Astrocyte of the hippocampus (primary cell): Measurements from ENCODE around the gene UBTD2.
"Not testable (repeated sequence)": the region's sequence is repeated elsewhere in the genome, so short reads cannot be mapped to it uniquely, and the experiment has no call there.

Experiments
- DNase-seq: peaks from one replicate; pipeline ENCODE4 v3.0.0; 2011; ENCODE audit warnings: low read depth, low spot score

UBTD2 gene

GRCh38 chr5:172293054-172293744 lies 9.6 kb upstream of the UBTD2 start:
- peak; percentile 79 for DNase-seq

GRCh38 chr5:172291837-172292236 lies 8.3 kb upstream of the UBTD2 start:
- not testable (repeated sequence) for DNase-seq

GRCh38 chr5:172288465-172288864 lies 4.9 kb upstream of the UBTD2 start:
- DNase-seq: no peak

- DNase-seq: not testable (repeated sequence)
These were observed 3.6 kb upstream of the UBTD2 start for GRCh38 chr5:172287140-172287539.

GRCh38 chr5:172285226-172286143 lies 1.9 kb upstream of the UBTD2 start:
- no peak for DNase-seq

GRCh38 chr5:172284611-172284980 lies 1.0 kb upstream of the UBTD2 start:
- DNase-seq: peak; percentile 48

- peak; percentile 96 for DNase-seq
These were observed 472 bp upstream of the UBTD2 start for GRCh38 chr5:172283862-172284610.

- DNase-seq: peak; percentile 31
These were observed 1.1 kb downstream of the UBTD2 start for GRCh38 chr5:172282272-172283019.

- DNase-seq: no peak
These were observed 2.2 kb downstream of the UBTD2 start for GRCh38 chr5:172281346-172281745.

GRCh38 chr5:172280929-172281328 lies 2.6 kb downstream of the UBTD2 start:
- DNase-seq: peak; percentile 33

- DNase-seq: no peak
These were observed 3.2 kb downstream of the UBTD2 start for GRCh38 chr5:172280317-172280716.

- no peak for DNase-seq
These were observed 5.2 kb downstream of the UBTD2 start for GRCh38 chr5:172278356-172278755.

GRCh38 chr5:172276214-172276613 lies 7.3 kb downstream of the UBTD2 start:
- DNase-seq: no peak

GRCh38 chr5:172274951-172275753 lies 8.4 kb downstream of the UBTD2 start:
- DNase-seq: no peak

- no peak for DNase-seq
These were observed 15.6 kb downstream of the UBTD2 start for GRCh38 chr5:172267943-172268342.

GRCh38 chr5:172266676-172267092 lies 16.9 kb downstream of the UBTD2 start:
- peak; percentile 51 for DNase-seq

- no peak for DNase-seq
These were observed 17.4 kb downstream of the UBTD2 start for GRCh38 chr5:172266071-172266675.

- DNase-seq: no peak
These were observed 18.7 kb downstream of the UBTD2 start for GRCh38 chr5:172264815-172265395.

GRCh38 chr5:172255444-172255843 lies 28.1 kb downstream of the UBTD2 start:
- no peak for DNase-seq

GRCh38 chr5:172252501-172252900 lies 31.1 kb downstream of the UBTD2 start:
- DNase-seq: no peak
